ENCODE results near the gene TLR4. TPM values are rescaled to one million over a fixed set of nuclear protein-coding genes. Genes with fewer than 3 reads are reported as not detected.

TLR4 gene
- total RNA-seq, 2 donors from 2014 or later, result 78.2 to 94.5 TPM

DNA sequence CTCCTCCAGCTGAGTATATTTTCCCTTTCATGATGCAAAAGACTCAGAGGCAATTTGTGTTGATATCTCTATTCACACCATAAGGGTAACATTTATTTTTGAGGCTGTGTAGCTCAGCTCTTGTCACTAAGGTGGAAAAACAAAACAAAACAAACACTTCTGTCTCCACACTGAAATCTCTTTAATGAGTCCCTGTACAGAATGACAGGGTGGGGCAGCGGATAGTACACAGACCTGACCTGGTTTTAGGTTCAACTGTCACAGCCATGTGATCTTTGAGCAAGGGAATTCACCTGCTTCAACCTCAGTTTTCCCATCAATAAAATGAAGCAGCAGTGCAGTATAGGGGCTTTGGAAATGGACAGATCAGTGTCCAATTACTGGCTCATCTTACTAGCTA is 29.3 kb downstream of the TLR4 start:
- DNase-seq (ENCODE audit: low spot score), result no peak
- H3K4me1 ChIP-seq (ENCODE audit: control insufficient read depth in 1 of 2, low read depth in 2 of 2), result peaks cover 4 to 8% of the 10 kb centered on the region in 2 donors
- no peak overlapping the region for H3K27ac ChIP-seq
- no peak overlapping the region for H3K4me3 ChIP-seq
- ATAC-seq (ENCODE audit: insufficient number of reproducible peaks, low FRiP score, low read depth), result no peak
- no peaks in the 10 kb centered on the region for H3K27me3 ChIP-seq (replicated peaks; ENCODE audit: insufficient read depth)
- TF ChIP-seq, protein P1, sequence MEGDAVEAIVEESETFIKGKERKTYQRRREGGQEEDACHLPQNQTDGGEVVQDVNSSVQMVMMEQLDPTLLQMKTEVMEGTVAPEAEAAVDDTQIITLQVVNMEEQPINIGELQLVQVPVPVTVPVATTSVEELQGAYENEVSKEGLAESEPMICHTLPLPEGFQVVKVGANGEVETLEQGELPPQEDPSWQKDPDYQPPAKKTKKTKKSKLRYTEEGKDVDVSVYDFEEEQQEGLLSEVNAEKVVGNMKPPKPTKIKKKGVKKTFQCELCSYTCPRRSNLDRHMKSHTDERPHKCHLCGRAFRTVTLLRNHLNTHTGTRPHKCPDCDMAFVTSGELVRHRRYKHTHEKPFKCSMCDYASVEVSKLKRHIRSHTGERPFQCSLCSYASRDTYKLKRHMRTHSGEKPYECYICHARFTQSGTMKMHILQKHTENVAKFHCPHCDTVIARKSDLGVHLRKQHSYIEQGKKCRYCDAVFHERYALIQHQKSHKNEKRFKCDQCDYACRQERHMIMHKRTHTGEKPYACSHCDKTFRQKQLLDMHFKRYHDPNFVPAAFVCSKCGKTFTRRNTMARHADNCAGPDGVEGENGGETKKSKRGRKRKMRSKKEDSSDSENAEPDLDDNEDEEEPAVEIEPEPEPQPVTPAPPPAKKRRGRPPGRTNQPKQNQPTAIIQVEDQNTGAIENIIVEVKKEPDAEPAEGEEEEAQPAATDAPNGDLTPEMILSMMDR (IDR thresholded peaks at IDR 0.05), result no peak
- H3K9me3 ChIP-seq, result no peaks in the 10 kb centered on the region
- no peaks in the 10 kb centered on the region for H3K36me3 ChIP-seq

DNA sequence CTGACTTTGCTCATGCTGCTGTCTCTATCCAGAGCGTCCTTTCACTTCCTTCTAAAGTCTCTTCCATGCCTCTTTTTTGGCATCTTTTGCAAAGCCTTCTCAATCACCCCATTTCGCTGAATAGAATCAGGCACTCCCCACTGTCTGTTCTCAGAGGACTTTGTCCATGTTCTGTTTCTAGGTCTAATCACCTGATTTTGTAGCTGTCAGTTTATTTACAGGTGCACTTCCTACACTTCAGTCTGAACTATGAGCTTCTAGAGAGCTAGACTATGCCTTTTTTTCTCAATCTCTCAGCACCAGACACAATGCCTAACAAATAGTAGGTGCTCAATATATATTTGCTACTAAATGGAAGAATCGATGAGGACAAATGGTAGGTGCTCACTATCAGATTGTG is 29.9 kb downstream of the TLR4 start:
- Histone ChIP-seq H3K27me3 (replicated peaks; ENCODE audit: insufficient read depth) (no peaks in the 10 kb centered on the region), H3K27ac (no peak overlapping the region), H3K9me3 (no peaks in the 10 kb centered on the region), H3K36me3 (no peaks in the 10 kb centered on the region), H3K4me1 (ENCODE audit: control insufficient read depth in 1 of 2, low read depth in 2 of 2) (peaks cover 4 to 8% of the 10 kb centered on the region in 2 donors), H3K4me3 (no peak overlapping the region)
- DNase-seq (ENCODE audit: low spot score), result no peak
- TF ChIP-seq, protein P1 (IDR thresholded peaks at IDR 0.05), result no peak
- no peak for ATAC-seq (ENCODE audit: insufficient number of reproducible peaks, low FRiP score, low read depth)

DNA sequence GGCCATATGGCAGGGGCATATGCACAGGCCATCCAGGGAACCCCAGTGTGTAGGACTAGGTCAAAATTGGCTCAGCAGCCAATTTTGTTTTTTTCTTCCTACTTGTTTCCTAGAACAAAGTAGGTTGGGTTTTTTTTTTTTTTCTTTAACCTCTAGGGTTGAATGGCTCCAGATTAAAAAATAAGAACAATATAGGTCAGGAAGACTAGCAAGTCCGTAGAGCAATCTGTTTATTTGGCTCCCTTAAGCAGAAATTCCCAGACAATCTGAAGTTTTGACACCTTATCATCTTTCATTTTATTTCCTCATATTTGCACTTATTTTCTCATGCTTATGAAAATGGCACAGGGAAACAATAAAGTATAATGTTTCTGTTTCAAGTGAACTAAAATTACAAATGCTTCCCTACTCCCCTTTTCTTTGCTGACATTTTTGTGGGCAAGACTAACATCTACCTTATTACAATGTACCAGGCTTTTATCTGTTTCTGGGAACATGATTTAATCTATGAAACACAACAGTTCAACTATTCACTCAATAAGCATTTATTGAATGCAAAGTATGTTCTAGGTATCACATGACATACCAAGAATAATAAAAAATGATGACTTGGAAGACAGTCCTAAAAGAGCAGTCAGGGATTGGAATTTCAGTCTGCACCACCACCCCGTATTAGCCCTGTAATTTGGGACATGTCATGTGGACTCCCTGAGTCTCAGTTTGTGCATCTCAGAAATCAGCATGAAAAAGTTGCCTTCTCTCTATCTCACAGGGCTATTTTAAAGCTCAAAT is 30.5 kb downstream of the TLR4 start:
- H3K36me3 ChIP-seq, result no peaks in the 10 kb centered on the region
- ATAC-seq (ENCODE audit: insufficient number of reproducible peaks, low FRiP score, low read depth), result no peak
- no peak for DNase-seq (ENCODE audit: low spot score)
- H3K4me3 ChIP-seq, result no peak overlapping the region
- no peak overlapping the region for H3K27ac ChIP-seq
- no peaks in the 10 kb centered on the region for H3K9me3 ChIP-seq
- peaks cover 4 to 8% of the 10 kb centered on the region in 2 donors for H3K4me1 ChIP-seq (ENCODE audit: control insufficient read depth in 1 of 2, low read depth in 2 of 2)
- TF ChIP-seq, protein P1 (IDR thresholded peaks at IDR 0.05), result no peak
- no peaks in the 10 kb centered on the region for H3K27me3 ChIP-seq (replicated peaks; ENCODE audit: insufficient read depth)

DNA sequence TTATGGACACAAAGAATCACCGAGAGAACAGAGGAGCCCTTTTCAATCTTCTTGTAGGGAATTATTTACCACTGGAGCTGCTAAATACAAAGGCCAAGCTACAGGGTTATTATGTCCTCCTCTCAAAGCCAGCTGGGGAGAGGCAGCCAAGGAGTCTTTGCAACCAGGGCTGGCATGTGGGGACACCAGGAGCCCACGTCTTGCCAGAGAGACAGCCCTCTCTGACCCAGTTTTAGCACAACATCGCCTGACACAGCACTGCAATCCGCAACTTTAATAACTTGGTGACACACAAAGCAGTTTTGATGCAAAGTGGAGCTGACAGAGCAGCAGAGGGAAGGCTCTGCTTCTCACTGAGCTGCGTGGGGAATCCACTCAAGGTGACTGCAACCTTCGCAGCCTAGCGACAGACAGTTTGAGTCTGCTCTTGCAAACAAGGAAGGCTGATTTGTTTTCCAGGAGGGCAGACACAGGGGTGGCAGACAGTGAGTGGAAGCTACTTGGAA is 33.6 kb downstream of the TLR4 start:
- peaks cover 4 to 7% of the 10 kb centered on the region in 2 donors for H3K4me1 ChIP-seq (ENCODE audit: control insufficient read depth in 1 of 2, low read depth in 2 of 2)
- H3K27me3 ChIP-seq (replicated peaks; ENCODE audit: insufficient read depth), result no peaks in the 10 kb centered on the region
- ATAC-seq (ENCODE audit: insufficient number of reproducible peaks, low FRiP score, low read depth) (no peak), DNase-seq (ENCODE audit: low spot score) (no peak)
- TF ChIP-seq, protein P1 (IDR thresholded peaks at IDR 0.05), result no peak
- no peaks in the 10 kb centered on the region for H3K36me3 ChIP-seq
- H3K4me3 ChIP-seq, result no peak overlapping the region
- no peak overlapping the region for H3K27ac ChIP-seq
- H3K9me3 ChIP-seq, result no peaks in the 10 kb centered on the region

DNA sequence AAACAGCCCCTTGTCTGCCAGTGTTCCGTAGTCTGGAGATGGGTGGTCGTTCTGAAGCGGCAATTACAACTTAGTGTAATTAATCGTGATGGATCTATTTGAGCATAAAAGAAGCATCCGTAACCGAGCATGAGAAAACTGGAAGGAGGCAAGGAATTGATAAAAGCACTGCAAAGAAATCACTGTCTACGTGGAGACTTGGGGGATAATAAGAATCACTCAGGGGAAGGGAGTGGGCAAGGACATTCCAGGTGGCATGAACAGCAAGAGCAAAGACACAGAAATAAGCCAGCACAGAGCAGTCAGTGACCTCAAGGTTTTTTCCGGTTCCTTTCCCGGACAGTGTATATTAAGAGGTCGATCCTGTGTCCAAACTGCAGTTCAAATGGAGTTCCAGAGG is 35.0 kb downstream of the TLR4 start:
- Histone ChIP-seq H3K36me3 (no peaks in the 10 kb centered on the region), H3K4me1 (ENCODE audit: control insufficient read depth in 1 of 2, low read depth in 2 of 2) (peaks cover under 1 to 4% of the 10 kb centered on the region in 2 donors), H3K27ac (no peak overlapping the region), H3K27me3 (replicated peaks; ENCODE audit: insufficient read depth) (no peaks in the 10 kb centered on the region), H3K9me3 (no peaks in the 10 kb centered on the region), H3K4me3 (no peak overlapping the region)
- ATAC-seq (ENCODE audit: insufficient number of reproducible peaks, low FRiP score, low read depth) (no peak), DNase-seq (ENCODE audit: low spot score) (no peak)
- TF ChIP-seq, protein P1 (IDR thresholded peaks at IDR 0.05), result no peak

All from thoracic aorta (tissue), 2 donors.